HG03175 (cell line): ENCODE data around the gene PRKG1.
A peak's percentile ranks its signal among the peaks of the same experiment; 100 is the strongest.
"Not testable (repeated sequence)": the region's sequence is repeated elsewhere in the genome, so short reads cannot be mapped to it uniquely, and the experiment has no call there.

Experiments
- ATAC-seq: cut with Tn5 transposase; IDR thresholded peaks from one replicate; pipeline ENCODE4 v1.9.1; 2021; ENCODE audit warnings: mild to moderate bottlenecking, moderate library complexity; ENCODE audit not compliant: unreplicated experiment

PRKG1 gene

DNA sequence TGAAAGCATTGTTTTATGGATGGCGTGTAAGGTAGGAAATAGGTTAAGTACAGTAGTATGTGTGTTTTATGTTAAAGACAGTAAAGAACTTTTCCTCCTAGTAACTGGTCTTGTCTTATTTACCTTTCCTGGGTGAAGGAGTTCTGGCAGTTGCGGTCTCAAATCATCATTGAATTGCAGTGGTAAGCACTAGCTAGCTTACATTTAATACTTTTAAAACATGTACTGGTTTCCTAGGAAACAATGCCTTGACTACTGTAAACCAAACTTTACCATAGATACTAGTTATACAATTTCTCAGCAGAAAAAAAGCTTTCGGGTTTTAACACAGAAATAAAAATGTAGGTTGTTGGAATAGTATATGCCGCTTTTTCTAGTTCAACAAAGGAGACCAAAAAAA is 37.7 kb downstream of the PRKG1 start:
- ATAC-seq: no peak

DNA sequence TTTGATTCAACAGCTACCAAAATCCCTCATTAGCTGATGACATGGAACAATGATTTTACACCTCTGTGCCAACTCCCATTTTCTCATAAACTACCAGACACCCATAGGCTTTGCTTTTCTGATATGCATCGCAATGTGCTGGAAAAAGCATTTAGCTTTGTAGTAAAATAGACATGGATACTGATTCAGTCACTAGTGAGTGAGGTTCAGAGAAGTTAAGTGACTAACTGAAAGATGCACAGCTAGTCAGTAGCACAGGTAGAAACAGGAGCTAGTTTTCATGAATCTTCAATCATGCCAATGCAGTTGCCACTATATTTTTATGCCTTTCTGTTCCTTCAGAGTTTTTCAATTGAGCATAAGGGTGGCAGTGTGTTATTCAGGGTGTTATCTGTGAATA is 38.7 kb downstream of the PRKG1 start:
- no peak for ATAC-seq

DNA sequence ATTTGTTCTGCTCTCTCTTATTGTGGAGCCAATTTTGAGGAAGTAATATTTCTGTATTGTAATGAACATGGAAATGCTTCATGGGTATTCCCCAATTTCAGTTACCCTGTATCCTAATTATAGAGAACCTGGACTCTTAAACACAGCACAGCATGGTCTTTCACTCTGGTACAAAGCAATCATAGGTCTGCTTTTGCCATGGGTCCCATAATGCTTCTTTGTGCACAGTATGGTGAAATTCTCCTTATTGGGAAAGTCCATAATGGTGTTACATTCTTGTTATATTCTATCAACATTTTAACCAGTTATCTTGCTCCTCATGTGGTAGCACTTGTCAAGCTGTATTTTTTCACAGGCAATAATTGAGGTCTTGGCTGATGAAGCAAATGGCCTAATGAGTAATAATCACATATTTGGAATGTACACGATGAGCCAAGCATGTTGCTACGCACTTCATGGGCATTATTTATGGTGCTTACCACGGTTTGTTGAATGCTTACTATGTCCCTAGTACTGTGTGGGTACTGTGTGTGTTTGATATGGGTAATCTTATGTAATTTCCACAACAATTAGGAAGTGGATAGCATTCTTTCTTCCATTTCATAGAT is 42.9 kb downstream of the PRKG1 start:
- no peak for ATAC-seq

DNA sequence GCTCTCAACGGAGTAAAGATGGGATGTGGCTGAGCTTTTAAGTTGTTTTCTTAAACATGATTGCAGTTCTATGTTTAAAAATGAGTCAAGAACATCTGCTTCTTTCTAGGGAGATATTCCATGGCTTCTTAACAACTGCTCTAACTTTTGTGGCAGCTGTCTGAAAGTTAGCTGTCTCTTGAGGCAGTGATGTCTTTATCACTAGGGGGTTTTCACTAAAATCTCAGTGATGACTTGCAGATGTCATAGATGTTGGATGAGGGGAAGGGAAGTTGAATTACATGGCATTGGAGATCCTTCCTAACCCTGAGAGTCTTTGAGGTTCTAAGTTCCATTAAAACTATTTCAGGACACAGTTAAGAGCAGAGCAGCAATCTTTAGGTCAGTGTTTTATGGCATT is 43.5 kb downstream of the PRKG1 start:
- ATAC-seq: no peak

DNA sequence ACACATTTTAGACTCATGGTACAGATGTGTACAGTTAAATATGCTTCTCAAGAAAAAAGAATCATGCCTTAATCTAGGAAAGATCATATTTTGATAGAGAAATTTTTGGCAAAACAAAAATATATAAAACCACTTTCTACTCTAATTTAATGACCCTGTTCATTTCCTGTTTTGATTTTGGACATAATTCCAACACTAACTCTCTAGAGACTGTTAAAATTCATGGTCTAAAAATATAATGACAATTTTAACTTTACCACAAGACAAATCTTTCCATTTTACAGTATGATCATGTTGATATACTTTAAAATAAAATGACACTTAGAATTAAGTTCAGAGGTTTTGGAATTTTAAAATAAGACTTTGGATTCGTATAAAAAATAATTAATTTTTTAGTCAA is 45.2 kb downstream of the PRKG1 start:
- ATAC-seq: no peak

DNA sequence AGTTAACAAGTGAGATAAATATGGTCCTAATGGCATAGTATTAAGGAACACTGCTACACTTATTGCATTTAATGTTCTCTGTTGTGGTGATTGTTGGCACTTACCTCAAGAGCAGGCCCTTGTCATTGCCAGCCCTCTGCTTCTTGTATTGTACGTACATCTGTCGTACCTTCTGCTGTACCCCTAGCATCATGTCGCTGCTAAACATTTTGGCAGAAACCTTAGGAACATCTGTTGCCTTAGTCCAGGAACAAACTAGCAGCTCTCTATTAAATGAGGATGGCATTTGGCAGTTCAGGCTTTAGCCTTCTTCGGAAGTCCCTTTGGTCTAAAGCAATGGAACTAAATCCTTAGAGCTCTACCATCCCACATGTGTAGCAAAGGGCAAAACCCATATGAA is 47.6 kb downstream of the PRKG1 start:
- ATAC-seq: no peak

DNA sequence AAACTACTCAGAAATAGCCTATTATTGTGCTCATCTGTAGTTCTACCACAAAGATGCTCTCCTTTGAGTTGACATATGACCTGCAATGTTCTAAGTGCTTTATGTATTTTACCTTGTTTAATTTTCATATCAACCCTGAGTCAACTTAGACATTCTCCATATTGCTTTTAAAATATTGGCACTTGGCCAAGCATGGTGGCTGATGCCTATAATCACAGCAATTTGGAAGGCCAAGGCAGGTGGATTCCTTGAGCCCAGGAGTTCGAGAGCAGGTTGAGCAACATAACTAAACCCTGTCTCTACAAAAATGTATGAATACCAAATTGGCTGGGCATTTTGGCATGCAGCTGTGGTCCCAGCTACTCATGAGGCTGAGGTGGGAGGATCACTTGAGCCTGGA is 50.6 kb downstream of the PRKG1 start:
- ATAC-seq: no peak

DNA sequence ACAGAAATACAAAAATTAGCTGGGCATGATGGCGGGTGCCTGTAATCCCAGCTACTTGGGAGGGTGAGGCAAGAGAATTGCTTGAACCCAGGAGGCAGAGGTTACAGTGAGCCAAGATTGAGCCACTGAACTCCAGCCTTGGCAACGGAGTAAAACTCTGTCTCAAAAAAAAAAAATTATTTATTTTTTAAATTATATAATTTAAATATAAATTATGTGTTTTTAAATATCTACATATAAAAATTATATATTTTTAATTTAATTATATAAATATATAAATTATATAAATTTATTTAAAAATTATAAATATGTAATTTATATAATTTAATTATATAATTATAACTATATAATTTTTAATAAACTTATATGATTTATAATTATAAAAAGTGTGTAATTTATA is 51.2 kb downstream of the PRKG1 start:
- no peak for ATAC-seq

DNA sequence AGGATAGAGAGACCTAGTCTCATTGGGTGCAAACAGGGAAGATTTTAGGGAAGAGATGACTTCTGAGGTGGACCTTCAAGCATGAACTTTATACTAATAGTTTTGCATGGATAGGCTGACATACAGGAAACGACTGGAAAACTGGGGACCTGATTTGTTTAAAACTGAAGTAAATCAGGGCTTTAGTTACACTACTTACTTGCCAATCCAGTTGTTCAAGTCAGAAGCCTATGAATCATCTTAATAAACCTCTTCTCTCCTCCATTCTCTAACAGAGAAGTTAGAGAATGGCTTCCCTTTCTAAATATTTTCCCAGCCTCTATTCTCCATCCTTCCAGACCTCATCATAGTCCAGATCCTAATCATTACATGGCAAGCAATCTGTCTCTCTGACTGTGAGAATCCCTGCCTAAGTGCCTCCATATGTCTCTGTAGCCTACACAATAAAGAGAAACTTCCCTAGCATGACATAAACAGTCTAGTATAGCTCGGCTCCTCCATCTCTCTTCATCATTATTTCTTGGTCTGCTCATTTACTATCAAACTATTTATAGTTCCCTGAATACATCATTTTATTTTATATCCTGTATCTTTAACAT is 55.8 kb downstream of the PRKG1 start:
- no peak for ATAC-seq

DNA sequence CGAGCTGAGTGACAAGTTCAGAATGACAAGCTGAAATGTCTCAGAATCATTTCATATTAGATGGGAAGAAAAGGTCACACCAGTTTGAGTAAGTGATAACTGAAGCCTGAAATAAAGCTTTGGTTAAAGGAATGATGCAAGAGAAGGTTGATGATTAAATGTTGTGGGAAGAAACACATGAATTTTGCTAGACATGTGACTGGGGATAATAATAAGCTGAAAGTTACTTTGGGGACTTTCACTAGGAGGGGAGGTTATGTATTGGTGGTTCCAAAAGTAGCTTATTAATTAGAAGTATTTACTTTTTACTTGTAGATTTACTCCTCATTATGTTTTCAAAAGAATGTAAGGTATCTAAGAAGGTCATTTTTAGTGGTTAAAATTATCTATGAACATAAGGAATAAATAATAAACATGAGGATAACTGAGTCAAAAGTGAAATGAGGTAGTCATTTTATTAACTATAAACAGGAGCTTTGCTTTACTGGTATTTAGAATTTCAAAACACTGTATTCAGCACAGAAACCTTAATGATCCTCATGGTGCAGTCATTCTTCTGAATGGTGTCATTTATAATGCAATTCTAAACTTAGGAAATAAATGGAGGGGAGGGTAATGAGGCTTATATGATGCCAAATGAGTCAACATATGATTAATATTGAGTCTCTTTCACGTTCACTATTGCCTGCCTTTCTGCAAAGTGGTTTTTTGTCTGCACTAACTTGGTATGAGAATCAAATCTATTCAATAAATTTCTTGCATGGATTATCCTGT is 63.7 kb downstream of the PRKG1 start:
- peak; percentile 42 for ATAC-seq

DNA sequence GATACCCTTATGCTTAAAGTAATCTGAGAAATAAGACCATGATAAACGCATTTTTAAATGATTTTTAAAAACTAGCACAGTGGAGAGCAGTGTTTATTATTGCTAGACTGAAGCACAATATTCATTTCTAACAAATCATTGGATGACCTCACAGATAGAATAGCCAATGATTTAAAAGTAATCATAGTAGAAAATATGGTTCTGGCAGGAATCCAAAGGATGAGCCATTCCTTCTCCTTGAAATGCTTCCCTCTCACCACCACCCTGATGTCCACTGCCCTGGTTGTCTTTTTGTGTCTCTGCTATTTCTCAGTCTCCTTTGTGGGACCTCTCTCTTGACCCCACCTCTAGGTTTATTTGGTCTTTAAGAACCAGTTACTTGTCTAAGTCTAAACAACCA is 64.9 kb downstream of the PRKG1 start:
- ATAC-seq: no peak

DNA sequence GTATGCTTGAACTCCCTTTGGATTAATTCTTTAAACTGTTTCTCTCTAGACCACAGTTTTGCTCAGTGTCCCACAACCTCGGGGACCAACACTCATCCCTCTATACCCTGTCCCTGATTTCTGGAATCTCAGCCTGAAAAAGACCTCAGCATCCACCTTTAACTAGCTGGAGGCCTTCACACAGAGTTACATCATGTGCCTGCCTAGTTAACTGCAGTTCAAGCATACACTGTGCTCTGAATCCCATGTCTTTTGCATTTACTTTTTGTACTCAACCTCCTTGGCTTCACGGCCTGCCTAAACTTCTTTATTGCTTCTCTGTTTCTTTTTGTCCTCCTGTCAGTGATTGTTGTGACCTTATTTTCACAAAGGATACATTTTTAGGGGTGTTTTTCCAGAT is 66.7 kb downstream of the PRKG1 start:
- no peak for ATAC-seq

DNA sequence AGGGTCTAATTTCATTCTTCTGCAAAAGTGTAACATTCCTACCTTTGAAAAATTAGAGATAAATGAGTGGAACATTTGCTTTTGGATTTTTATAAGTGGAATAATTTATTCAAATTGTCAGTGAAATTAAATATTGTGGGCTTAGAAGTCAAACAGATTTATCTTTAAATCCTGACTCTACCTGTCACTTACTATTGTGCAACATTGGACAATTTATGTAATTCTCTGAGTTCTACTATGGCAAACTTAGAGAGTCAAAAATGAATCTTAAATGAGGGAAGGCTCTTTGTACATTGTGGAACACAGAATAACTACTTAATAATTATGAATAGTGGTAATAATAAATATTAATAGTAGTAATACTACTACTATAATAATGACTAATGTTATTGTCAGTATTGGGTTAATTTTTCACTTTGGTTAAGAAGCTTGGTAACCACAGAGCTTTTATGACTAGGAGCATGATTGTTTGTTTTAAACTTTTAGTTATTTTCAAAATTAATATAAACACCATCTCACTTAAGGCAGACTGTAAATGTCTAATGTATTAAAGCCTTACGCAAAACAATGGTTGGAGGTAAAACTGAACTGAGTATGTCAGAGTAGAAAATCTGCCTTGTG is 70.0 kb downstream of the PRKG1 start:
- peak; percentile 65 for ATAC-seq

DNA sequence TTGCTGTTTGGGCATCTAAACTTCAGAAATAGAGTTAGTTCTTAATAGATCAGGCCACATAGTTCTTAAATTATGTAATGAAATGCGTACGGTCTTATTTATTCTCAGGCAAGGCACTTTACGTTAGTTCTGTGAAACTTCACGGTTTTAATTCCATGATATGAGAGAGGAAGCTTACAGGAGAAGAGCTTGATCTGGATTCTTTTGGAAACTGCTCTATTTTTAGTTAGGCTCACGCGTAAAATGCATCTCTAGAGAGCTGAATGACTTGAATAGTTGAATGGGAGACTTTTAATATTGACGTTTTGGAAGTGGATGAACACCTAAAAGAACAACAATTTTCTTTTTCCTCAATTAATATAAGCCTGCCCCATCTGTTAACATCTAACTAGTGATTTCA is 71.1 kb downstream of the PRKG1 start:
- no peak for ATAC-seq

DNA sequence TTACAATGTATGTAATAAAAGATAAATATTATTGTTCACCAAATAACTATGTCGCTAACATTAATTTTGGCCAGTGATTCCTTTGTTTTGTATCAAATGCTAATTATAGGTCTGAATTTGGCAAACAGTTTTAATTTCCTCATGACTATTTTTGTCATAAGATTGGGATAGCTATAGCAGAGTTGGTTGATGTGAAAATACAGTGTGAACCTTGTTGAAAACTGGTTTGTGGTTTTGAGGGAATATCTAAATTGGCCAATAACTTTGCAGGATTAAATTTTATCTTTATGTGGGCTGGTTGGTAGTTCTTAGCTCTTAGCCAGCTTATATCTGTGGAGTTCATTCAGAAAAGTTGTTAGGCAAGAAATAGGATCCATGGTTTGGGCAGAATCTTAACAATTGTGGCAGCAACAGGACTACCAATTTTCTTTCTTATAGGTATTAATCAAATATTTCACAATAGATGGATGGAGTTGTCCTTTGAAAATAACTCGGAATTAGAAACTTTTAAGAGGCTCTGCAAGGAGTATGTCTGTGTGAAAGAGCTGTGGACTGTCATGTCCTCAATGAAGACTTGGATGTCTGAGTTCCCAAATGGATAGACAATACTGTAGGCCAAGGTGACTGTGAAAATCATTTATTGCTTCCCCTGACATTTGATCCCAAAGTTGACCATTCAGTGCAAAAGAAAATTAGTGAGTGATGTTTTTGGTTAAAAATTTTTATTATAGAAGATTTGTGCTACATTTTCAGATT is 73.5 kb downstream of the PRKG1 start:
- ATAC-seq: no peak

DNA sequence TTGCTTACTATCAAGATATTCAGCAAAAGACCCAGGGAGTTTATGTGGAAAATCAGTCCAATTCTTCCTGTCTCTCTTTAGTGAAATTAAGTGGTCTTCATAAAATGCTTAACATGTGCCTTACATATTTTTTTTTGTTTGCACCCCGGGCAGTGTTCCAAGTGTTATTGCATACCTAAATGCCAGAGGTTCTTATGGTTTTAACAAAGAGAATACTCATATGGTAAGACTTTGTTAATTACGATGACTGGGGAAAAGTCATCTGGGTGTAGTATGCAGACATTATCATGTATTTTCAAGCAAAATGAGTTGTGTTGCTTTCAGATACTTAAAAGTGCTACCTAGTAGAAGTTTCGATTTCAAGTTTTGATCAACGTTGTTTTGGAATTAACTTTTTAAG is 82.6 kb downstream of the PRKG1 start:
- ATAC-seq: no peak

DNA sequence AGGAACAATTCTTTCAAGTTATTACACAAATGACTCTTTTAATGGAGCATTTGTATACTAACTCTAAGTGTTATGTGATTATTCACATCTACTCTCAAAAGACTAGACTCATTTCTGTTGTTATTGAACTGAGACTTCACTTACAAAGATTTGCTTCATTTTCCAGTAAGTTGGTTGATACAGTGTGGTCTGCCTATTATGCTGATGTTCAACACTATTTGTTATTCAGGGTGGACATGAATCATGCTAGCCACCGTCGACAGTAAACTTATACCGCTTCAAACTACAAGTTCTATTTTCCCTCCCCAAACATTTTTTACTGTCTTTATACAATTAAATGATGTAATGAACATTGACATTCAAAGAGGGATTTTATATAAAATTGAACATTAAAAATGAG is 84.5 kb downstream of the PRKG1 start:
- no peak for ATAC-seq

DNA sequence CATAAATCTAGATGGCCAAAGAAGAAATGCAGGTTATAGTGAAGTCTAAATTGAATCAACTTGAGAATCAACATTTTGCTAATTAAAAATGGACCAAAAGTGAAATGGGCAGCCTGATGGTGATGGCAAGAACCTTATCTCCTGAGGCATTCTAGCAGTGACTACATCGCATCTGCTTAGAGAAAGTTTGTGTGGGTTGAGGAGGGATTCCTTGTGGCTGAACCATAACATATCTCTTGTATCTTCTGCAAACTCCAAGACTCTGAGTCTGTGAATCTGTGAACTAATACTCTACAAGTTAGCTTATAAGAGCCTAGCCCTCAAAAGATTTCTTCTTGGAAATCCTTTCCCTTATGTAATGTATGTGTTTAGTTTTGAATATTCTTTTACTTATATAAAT is 85.6 kb downstream of the PRKG1 start:
- no peak for ATAC-seq

DNA sequence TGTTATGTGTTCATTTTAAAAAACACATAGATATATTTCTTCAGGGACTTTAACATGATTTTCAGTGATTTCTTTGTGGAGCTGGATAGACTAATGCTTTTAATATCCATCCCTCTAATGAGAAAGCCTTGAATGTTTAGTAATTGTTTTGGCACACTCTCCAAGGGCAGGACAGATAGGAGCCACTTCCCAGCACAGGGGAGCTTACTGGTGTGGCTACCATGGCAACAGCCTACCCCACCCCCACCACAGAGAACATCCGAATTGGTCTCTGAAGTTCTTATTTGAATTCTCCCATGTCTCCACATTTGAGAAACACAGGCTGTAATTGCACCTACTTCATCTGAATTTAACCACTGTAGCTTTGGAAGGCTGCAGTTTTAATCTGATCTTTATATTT is 87.7 kb downstream of the PRKG1 start:
- no peak for ATAC-seq

DNA sequence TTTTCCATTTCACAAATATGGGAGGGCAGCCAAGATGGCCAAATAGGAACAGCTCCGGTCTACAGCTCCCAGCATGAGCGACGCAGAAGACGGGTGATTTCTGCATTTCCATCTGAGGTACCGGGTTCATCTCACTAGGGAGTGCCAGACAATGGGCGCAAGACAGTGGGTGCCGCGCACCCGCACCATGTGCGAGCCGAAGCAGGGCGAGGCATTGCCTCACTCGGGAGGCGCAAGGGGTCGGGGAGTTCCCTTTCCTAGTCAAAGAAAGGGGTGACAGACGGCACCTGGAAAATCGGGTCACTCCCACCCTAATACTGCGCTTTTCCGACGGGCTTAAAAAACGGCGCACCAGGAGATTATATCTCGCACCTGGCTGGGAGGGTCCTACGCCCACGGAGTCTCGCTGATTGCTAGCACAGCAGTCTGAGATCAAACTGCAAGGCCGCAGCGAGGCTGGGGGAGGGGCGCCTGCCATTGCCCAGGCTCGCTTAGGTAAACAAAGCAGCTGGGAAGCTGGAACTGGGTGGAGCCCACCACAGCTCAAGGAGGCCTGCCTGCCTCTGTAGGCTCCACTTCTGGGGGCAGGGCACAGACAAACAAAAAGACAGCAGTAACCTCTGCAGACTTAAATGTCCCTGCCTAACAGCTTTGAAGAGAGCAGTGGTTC is 89.2 kb downstream of the PRKG1 start:
- ATAC-seq: not testable (repeated sequence)
